NCI-H2196 treated with DMSO at 0.1 percent for 48 hours (cell line): ENCODE results near the gene PPIB.
"Not testable (repeated sequence)": the region's sequence is repeated elsewhere in the genome, so short reads cannot be mapped to it uniquely, and the experiment has no call there.

Source experiments
- DNase-seq: peaks from one replicate; lab custom pipeline; 2025; ENCODE audit not compliant: unreplicated experiment; lab: John Stamatoyannopoulos, UW

The PPIB gene

DNA sequence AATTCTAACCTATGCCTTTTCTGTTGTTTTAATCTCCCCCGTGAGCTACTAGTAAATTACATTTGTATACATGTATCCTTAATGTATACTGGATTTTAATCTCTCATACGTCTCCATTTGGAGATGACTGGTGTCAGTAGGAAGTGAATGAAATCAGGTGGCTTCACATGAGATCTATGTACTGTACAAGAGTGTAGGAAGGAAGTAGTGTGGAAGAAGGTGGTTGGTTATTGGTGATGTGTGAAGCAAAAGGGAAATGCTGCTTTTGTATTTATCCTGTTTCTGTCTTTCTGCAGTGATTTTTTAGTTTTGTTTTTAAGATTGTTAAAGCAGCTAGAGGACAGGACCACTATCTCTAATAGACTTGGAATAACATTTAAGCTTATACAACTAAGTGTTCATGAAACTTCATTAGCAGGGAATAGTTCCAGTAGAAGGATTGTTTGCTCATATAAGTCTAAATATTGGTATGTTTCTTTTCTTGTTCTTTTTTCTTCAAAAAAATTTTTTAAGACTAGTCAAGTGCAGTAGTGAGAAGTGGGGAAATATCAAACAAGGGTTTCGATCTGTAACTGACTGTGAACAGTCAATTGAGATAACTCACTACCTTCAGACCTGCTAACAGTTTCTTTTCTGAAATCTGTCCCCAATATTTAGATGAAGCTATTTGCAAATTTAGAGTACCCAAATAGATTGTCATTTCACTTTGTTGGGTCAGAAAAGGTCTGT, 51.7 kb downstream of the PPIB start:
- DNase-seq: no peak

DNA sequence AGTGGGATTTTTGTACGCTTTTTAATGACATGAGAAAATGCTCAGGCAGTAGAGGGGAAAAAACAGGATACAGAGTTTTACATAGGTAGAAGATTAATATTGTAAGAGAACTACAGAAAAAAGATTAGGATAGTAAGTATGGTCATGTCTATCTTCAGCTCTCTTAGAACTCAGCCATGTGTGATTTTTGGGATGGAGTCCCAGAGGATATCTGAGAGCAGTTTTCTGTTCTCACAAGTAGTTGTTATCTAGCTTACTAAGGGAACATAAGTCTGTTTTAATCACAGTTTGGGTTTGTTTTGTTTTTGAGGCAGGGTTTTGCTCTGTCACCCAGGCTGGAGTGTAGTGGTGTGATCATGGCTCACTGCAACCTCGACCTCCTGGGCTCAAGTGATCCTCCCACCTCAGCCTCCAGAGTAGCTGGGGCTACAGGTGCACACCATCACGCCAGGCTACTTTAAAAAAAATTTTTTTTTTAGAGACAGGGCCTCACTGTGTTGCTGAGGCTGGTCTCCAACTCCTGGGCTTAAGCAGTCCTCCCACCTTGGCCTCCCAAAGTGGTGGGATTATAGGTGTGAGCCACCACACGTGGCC, 52.6 kb downstream of the PPIB start:
- DNase-seq: not testable (repeated sequence)

DNA sequence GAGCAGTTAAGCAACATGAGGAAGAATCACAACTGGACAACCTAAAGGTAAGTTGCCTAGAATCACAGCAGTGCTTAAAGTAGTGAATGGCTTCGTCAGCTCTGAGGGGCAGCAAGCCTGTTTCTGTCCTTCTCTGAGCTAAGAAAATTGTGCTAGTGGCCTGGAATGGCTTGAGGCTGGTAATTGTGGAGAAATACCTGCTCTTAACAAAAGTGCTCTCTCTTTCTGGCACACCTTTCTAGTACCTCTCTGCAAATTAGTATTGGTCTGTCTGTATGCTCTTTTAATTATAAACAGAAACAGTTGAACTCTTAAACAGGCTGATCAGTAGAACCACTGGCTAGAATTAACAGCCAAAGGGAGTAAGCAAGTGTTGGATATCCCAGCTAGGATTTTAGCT, 55.5 kb downstream of the PPIB start:
- DNase-seq: no peak
